Activated T-cell treated with anti-CD3 and anti-CD28 coated beads, Interleukin-2, amount 50 U/mL, for 72 hours (primary cell): ENCODE results near the gene TPD52L2. TPM values are rescaled to one million over a fixed set of nuclear protein-coding genes. Genes with fewer than 3 reads are reported as not detected.

Experiments used
- ATAC-seq, 2 donors: fragments of 150-1000 bp; cut with Tn5 transposase; replicated peaks in 1 of 2; 2 replicates each; pipeline ENCODE4 v1.10.0; 2021; ENCODE audit warnings: moderate library complexity in 2 of 2, mild to moderate bottlenecking in 1 of 2
- DNase-seq, 2 donors: peaks; one replicate each; pipeline ENCODE4 v3.0.0; 2021 to 2022; ENCODE audit warnings: mixed read lengths in 1 of 2
- H3K27ac Mint-ChIP-seq: one replicate; pipeline ENCODE4 v1.8.0; 2022; ENCODE audit warnings: mild to moderate bottlenecking, moderate library complexity, mixed read lengths
- H3K27me3 Mint-ChIP-seq: one replicate; pipeline ENCODE4 v1.8.0; 2022; ENCODE audit warnings: low read depth, mixed read lengths
- H3K36me3 Mint-ChIP-seq, 2 donors: one replicate each; pipeline ENCODE4 v1.8.0; 2022; ENCODE audit warnings: mixed read lengths in 2 of 2, mild to moderate bottlenecking in 1 of 2; ENCODE audit not compliant: insufficient read depth in 2 of 2
- H3K4me1 Mint-ChIP-seq: one replicate; pipeline ENCODE4 v1.8.0; 2022; ENCODE audit warnings: low read depth, mixed read lengths
- H3K4me3 Mint-ChIP-seq, 2 donors: one replicate each; pipeline ENCODE4 v1.8.0; 2022; ENCODE audit warnings: mild to moderate bottlenecking in 2 of 2, mixed read lengths in 2 of 2, moderate library complexity in 2 of 2
- H3K9me3 Mint-ChIP-seq, 2 donors: one replicate each; pipeline ENCODE4 v1.8.0; 2022; ENCODE audit warnings: mixed read lengths in 2 of 2
- total RNA-seq, 2 donors: library from RNA; stranded (reverse); gene quantifications; one replicate each; pipeline ENCODE4 v1.2.3, GENCODE V29; 2022

Gene TPD52L2
- total RNA-seq, 2 donors from 2014 or later, result 71.5 to 76.8 TPM

DNA sequence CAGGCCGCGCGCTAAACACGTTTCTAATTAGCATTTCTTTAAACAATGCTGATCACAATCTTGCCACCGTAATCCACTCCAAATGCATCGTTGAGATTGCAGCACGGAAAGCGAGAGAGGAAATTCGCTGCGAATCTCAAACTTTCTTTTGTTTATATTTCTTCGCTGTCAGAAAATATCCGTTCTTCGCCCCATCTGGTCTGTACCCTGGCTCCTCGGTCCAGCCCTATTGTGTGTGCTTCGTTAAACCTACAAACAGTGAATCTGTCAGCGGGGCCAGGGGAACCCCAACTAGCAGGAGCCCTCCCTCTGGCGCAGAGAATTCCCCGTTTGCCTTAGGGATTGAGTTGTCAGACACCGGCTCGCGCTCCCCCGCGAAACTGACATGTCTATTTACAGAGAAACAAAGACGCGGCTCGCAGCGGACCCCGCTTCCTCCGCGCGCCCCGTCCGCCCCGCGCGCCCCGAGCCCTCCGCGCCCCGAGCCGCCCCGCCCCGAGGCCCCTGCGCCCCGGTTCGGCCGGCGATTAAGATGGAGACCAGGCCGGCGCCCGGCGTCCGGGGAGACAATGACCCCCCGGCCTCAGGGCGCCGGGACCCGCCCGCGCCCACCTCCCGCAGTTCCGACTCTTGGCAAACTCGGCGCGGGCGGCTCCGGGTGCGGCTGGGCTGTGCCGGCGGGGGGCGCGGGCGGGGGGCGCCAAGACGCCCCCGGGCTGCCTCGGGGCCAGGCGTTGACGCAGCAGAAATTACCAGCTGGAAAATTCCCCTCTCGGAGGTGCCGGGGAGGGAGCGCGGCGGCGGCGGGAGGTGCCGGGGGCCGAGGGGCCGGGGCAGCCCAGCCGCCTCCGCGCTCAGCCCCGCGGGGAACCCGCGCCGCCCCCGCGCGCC is 34.9 kb upstream of the TPD52L2 start:
- peaks cover 5% of the 10 kb centered on the region in 2 donors for H3K36me3 Mint-ChIP-seq
- no peak for DNase-seq

GRCh38 chr20:63830841-63831588 is 34.1 kb upstream of the TPD52L2 start, which contains the start of gene ZBTB46:
Gene ZBTB46, minus strand, starts transcription at chr20:63831264. Its CDS starts 40,507 bp downstream, at chr20:63790757.
- H3K27me3 Mint-ChIP-seq, result peaks cover 42% of the 10 kb centered on the region
- DNase-seq (peak; percentile 42 to 65), ATAC-seq (peak; percentile 63 to 70)
- peaks cover 22% of the 10 kb centered on the region for H3K4me1 Mint-ChIP-seq
- peak within 1 kb of the TSS; percentile 91 to 93 for H3K4me3 Mint-ChIP-seq
- no peaks in the 10 kb centered on the region for H3K9me3 Mint-ChIP-seq
- peaks cover 5% of the 10 kb centered on the region in 2 donors for H3K36me3 Mint-ChIP-seq
- H3K27ac Mint-ChIP-seq, result no peak within 1 kb of the TSS

More for the DNA sequence above, 34.9 kb upstream of the TPD52L2 start:
- peaks cover 50% of the 10 kb centered on the region for H3K27me3 Mint-ChIP-seq
- H3K4me3 Mint-ChIP-seq, result peak overlapping the region; percentile 91 to 93
- H3K27ac Mint-ChIP-seq, result peak overlapping the region; percentile 85
- peaks cover 30% of the 10 kb centered on the region for H3K4me1 Mint-ChIP-seq
- H3K9me3 Mint-ChIP-seq, result no peaks in the 10 kb centered on the region
- peak in 1 of 2 donors; percentile 28 for ATAC-seq

- Mint-ChIP-seq H3K4me3 (no peak overlapping the region), H3K36me3 (peaks cover 5% of the 10 kb centered on the region in 2 donors), H3K4me1 (peaks cover 16% of the 10 kb centered on the region), H3K9me3 (no peaks in the 10 kb centered on the region), H3K27ac (no peak overlapping the region), H3K27me3 (peaks cover 40% of the 10 kb centered on the region)
- ATAC-seq (peak; percentile 8 to 12), DNase-seq (no peak)
These were observed 33.5 kb upstream of the TPD52L2 start for GRCh38 chr20:63831646-63831992.

- DNase-seq, result no peak
- Mint-ChIP-seq H3K27me3 (peaks cover 40% of the 10 kb centered on the region), H3K4me3 (peak overlapping the region in 1 of 2 donors; percentile 56)
These were observed 32.9 kb upstream of the TPD52L2 start for GRCh38 chr20:63831993-63832686.

GRCh38 chr20:63833776-63834490 is 31.1 kb upstream of the TPD52L2 start:
- Mint-ChIP-seq H3K4me1 (peaks cover 20% of the 10 kb centered on the region), H3K36me3 (peaks cover 5% of the 10 kb centered on the region in 2 donors), H3K27me3 (peaks cover 35% of the 10 kb centered on the region), H3K27ac (no peak overlapping the region), H3K4me3 (peak overlapping the region in 1 of 2 donors; percentile 31), H3K9me3 (no peaks in the 10 kb centered on the region)
- ATAC-seq (no peak), DNase-seq (no peak)

More at GRCh38 chr20:63831993-63832686, 32.9 kb upstream of the TPD52L2 start:
- peak; percentile 14 to 17 for ATAC-seq
- H3K4me1 Mint-ChIP-seq, result peaks cover 13% of the 10 kb centered on the region
- peaks cover 5% of the 10 kb centered on the region in 2 donors for H3K36me3 Mint-ChIP-seq
- no peak overlapping the region for H3K27ac Mint-ChIP-seq
- H3K9me3 Mint-ChIP-seq, result no peaks in the 10 kb centered on the region

- no peak for DNase-seq
- H3K36me3 Mint-ChIP-seq, result peaks cover 5% of the 10 kb centered on the region in 2 donors
- no peaks in the 10 kb centered on the region for H3K9me3 Mint-ChIP-seq
- H3K4me1 Mint-ChIP-seq, result peaks cover 15% of the 10 kb centered on the region
- no peak overlapping the region for H3K4me3 Mint-ChIP-seq
- H3K27ac Mint-ChIP-seq, result no peak overlapping the region
- H3K27me3 Mint-ChIP-seq, result peaks cover 29% of the 10 kb centered on the region
- no peak for ATAC-seq
These were observed 30.6 kb upstream of the TPD52L2 start for GRCh38 chr20:63834491-63834880.

- no peak overlapping the region for H3K27ac Mint-ChIP-seq
- no peak overlapping the region for H3K4me3 Mint-ChIP-seq
- H3K27me3 Mint-ChIP-seq, result peaks cover 23% of the 10 kb centered on the region
- peaks cover 8% of the 10 kb centered on the region for H3K4me1 Mint-ChIP-seq
- no peak for DNase-seq
- ATAC-seq, result no peak
- H3K9me3 Mint-ChIP-seq, result no peaks in the 10 kb centered on the region
- H3K36me3 Mint-ChIP-seq, result no peaks in the 10 kb centered on the region
These were observed 29.8 kb upstream of the TPD52L2 start for GRCh38 chr20:63835021-63835858.

DNA sequence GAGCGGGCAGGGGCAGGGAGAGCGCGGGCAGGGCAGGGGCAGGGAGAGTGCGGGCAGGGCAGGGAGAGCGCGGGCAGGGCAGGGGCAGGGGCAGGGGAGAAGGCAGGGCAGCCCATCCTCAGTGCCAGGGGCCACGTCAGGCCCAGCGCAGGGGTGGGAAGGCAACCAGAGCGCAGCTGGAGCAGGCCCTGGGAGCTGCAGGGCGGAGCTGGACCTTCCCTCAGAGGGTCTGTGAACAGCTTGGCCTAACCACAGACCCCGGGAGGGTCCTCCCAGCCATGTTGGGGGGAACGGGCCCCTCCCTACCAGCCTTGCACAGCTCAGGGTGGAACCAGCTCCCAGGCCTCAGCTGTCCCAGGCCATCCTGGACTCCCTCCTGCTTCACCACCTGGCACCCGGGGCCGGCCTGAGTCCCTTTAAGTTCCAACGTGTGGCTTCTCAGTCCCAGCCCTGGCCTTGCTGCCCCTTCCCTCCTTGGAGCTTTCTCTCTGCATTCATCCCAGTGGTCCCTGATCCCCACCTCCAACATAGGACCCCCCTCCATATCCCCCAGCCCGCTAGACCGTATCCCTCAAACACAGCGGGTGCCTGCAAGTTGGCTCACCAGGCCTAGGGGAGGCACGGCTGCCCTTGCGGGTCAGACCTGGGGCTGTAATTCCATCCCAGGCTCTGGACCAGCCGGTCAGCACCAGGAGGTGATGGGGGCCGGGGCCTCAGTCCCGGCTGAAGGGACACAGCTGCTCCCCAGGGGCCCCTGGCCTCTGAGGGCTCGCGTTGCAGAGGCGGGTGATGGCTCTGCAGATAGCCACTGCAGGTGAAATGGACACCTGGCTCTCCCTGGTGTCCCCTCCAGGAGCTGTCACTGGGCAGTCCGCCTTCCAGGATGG is 28.4 kb upstream of the TPD52L2 start:
- no peak overlapping the region for H3K4me3 Mint-ChIP-seq
- no peaks in the 10 kb centered on the region for H3K36me3 Mint-ChIP-seq
- peaks cover 7% of the 10 kb centered on the region for H3K4me1 Mint-ChIP-seq
- H3K27ac Mint-ChIP-seq, result no peak overlapping the region
- no peak for ATAC-seq
- no peak for DNase-seq
- H3K9me3 Mint-ChIP-seq, result no peaks in the 10 kb centered on the region
- peaks cover 28% of the 10 kb centered on the region for H3K27me3 Mint-ChIP-seq

- DNase-seq (no peak), ATAC-seq (no peak)
- H3K9me3 Mint-ChIP-seq, result no peaks in the 10 kb centered on the region
- no peak overlapping the region for H3K4me3 Mint-ChIP-seq
- peaks cover 7% of the 10 kb centered on the region for H3K4me1 Mint-ChIP-seq
- H3K27ac Mint-ChIP-seq, result no peak overlapping the region
- H3K27me3 Mint-ChIP-seq, result peaks cover 36% of the 10 kb centered on the region
- no peaks in the 10 kb centered on the region for H3K36me3 Mint-ChIP-seq
These were observed 27.6 kb upstream of the TPD52L2 start for GRCh38 chr20:63837479-63837878.

GRCh38 chr20:63839620-63840019 is 25.4 kb upstream of the TPD52L2 start:
- no peak overlapping the region for H3K4me3 Mint-ChIP-seq
- peaks cover 7% of the 10 kb centered on the region for H3K4me1 Mint-ChIP-seq
- H3K9me3 Mint-ChIP-seq, result no peaks in the 10 kb centered on the region
- DNase-seq (no peak), ATAC-seq (no peak)
- peaks cover 38% of the 10 kb centered on the region for H3K27me3 Mint-ChIP-seq
- H3K36me3 Mint-ChIP-seq, result no peaks in the 10 kb centered on the region
- H3K27ac Mint-ChIP-seq, result no peak overlapping the region

DNA sequence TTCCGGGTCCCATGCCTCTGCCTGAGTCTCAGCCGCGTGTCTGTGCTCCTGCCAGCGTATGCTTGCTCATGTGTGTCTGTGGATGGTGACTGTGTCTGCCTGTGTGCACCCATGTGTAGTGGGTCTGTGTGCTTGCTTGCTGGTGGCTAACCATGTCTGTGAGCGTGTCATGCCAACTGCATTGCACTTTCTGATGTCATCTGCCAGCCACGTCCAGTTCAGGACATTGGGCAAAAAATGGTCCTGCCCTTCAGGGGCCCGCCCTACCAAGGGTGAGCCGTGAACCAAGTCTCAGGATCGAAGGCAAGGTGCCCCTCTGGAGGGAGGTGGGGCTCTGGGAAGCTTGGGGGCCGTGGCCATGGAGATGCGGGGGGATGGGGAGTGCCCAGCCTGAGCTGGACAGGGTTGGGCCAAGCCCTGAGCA is 24.7 kb upstream of the TPD52L2 start:
- no peak overlapping the region for H3K27ac Mint-ChIP-seq
- ATAC-seq, result no peak
- no peaks in the 10 kb centered on the region for H3K9me3 Mint-ChIP-seq
- H3K4me1 Mint-ChIP-seq, result peaks cover 7% of the 10 kb centered on the region
- H3K36me3 Mint-ChIP-seq, result no peaks in the 10 kb centered on the region
- no peak for DNase-seq
- no peak overlapping the region for H3K4me3 Mint-ChIP-seq
- H3K27me3 Mint-ChIP-seq, result peaks cover 46% of the 10 kb centered on the region
